Measurements from ENCODE around the gene REV1.
"Not testable (repeated sequence)": the region's sequence is repeated elsewhere in the genome, so short reads cannot be mapped to it uniquely, and the experiment has no call there.

REV1 gene

DNA sequence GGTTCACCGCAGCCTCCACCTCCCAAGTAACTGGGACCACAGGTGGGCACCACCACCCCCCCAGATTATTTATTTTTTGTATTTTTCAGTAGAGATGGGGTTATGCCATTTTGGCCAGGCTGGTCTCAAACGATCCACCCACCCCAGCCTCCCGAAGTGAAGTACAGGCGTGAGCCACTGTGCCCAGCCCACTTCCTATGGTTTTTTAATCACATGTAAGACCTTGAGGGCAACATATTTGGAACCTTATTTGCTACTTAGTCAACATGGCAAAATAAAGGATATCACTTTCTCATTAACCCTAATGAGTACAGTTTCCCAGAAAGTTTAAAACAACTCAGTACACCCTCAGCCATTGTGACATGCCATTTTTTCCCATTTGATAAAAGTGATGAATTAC, 88.0 kb downstream of the REV1 start:
- DNase-seq: no peak

DNA sequence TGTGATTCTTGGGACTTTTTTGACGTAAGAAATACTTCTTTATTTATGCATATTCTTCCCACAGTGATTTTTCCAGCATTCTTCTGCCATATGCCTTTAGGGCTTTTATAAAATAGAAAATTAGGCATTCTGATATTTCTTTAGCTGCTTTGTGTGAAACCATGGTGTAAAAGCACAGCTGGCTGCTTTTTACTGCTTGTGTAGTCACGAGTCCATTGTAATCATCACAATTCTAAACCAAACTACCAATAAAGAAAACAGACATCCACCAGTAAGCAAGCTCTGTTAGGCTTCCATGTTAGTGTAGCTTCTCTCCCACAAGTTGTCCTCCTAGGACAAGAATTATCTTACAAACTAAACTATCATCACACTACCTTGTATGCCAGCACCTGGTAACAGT, 90.0 kb downstream of the REV1 start:
- DNase-seq: no peak

DNA sequence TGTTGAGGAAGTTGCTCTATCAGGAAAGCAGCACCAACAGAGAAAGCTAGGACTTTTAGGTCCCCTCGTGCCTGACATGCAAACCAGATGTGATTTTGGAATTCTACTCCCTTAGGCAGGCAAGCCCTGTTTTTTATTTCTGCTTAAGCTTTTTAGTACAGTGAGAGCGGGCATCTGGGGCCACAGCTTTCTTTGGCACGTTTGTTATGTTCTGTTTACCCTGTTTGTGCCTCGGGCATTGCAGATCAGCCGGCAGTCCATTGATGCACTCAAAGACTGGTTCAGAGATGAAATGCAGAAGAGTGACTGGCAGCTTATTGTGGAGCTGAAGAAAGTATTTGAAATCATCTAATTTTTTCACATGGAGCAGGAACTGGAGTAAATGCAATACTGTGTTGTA, 90.8 kb downstream of the REV1 start:
- no peak for DNase-seq

DNA sequence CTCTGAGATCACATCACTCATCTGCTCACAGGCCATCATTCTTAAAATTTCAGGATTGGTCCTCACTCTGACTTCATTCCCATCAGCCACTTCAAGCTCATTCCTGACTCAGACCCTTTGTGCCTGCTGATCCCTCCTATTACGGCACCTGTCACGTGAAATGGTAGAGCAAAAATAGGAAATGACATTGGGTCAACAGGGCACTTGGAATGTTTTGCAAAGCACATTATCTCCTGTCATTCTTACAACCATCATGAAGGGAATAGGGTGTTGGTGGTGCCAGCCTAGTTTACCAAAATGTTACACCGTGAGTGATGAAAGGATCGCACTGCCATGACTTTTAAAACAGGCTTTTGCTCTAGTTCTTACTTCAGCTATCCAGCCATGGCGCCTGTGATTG, 91.5 kb downstream of the REV1 start:
- DNase-seq: no peak

DNA sequence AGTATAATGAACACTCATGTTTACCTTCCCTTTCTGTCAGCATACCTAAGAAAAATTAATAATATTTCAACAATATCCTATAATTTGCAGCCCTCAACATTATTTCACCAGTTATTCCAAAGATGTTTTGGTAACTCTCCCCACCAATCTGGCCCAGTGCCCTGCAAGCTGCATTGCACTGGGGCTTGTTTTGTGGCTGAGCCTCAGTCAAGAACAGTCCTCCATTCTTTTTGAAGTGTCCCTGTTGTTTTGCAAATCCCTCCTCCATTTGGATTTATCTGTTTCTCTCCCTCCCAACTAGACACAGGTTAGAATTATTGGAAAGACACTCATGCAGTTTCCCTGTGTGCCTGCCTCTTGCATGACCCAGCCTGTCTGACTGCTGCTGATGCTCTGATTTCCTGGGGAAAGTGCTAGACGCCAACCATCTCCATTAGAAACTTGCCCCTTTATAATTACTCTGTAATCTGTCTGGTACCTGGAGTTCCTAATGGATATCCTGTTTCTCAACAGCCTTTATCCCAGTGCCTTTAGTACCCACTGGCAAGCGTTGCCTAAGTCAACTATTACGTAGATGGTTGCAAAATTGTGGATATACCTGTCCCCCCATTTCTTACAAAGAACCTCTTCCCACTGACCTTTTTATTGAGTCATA, 92.4 kb downstream of the REV1 start:
- no peak for DNase-seq

DNA sequence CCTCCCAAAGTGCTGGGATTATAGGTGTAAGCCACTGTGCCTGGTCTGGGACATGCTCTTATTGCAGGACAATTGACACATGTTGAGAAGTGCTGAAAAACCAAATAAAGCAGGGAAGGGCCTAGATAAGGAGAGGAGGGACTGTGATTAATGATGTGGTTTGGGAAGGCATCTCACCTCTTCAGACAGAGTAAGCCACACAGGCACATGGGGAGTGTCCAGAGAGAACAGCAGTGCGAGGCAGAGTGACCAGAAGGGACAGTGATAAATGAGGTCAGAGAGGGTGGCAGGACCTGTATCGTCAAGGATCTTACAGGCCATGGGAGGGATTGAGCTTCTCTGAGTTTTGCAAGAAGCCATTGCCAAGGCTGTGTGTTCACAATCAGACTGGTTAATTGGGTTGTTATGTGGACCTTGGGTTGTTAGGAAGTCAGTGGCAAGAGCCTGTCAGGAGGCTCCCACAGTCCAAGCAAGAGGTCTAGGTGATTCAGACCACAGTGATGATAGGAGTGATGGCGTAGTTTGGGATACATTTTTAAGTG, 94.2 kb downstream of the REV1 start:
- DNase-seq: no peak

DNA sequence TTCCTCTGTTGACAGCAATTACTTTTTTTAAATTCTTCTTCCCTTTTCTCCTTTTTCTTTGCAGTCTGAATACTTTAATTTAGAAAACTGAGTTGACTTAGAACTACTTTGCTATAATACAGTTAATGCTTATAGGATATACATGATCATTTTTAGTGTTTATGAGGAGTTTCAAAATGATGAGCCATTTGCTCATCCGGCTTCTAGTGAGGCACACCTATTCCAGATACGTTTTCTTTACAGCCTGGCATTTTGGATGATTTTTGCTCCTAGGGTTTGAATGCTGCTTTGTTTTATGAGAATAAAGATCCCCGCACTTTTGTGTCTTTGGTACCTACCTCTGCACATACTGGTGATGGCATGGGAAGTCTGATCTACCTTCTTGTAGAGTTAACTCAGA, 99.9 kb downstream of the REV1 start:
- DNase-seq: no peak

DNA sequence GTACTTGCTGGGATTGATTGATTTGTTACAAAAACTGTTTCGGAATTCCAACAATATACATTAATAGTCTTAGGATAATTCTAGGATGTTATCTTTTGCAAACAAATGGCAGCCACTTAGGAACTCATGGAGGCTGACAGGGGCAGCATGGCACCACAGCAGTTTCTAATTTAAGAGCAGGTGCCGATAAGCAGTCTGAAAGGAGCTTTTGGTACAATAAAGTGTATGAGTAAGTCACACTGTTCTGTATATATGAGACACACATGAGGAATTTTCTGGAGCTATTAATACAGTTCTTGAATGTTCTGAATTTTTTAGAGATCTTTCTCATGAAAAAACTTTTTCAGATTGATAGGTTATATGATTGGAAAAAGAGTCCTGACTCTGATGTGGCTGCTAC, 100.4 kb downstream of the REV1 start:
- no peak for DNase-seq

DNA sequence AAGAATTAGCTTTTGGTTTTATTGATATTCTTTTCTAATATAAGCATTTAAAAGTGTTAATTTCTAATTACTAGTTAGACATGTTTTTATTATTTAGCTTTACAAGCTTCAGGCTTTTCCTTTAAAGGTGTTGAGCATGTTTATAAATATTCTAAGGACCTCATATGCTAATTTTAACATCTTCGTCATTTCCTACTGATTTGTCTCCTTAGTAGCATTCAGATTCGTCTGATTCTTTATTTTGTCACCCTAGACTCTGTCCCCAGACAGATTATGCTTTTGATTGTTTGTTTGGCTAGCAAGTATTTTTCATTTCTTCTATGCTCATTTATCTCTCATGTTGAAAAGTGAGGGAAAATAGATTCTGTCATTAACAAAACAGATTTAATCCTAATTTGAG, 100.9 kb downstream of the REV1 start:
- DNase-seq: no peak

DNA sequence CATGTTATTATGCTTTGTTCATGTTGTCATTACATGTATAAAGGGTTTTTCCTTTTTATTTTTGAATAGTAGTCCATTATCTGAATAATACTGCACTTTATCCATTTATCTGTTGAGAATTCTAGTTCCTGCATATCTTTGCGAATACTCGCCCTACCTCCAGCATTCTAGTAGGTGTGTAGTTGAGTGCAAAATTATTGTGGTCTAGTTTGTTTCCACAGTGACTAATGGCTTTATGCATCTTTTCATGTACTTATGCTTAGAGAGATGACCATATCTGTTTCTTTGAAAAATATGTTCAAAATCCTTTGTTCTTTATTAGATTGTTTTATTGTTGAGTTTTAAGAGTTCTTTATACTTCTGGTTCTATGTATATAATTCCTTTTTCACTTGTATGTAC, 103.8 kb downstream of the REV1 start:
- DNase-seq: no peak

DNA sequence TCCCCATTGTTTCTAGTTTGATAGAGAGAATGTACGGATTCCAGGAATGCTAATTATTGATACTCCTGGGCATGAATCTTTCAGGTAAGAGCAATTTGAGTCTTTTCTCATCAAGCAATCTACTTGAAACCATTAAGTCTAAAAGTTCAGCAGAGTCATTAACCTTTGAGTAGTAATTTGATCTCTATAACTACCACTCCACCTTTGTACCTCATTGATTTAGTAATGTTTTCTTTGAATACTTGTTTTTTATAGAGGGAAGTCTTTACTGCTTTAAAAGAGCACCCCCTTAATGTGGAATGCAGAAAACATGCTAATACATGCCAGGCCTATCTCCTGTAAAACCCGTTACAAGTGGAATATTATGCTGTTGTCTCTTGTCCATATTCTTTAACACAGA, 107.7 kb downstream of the REV1 start:
- DNase-seq: no peak

DNA sequence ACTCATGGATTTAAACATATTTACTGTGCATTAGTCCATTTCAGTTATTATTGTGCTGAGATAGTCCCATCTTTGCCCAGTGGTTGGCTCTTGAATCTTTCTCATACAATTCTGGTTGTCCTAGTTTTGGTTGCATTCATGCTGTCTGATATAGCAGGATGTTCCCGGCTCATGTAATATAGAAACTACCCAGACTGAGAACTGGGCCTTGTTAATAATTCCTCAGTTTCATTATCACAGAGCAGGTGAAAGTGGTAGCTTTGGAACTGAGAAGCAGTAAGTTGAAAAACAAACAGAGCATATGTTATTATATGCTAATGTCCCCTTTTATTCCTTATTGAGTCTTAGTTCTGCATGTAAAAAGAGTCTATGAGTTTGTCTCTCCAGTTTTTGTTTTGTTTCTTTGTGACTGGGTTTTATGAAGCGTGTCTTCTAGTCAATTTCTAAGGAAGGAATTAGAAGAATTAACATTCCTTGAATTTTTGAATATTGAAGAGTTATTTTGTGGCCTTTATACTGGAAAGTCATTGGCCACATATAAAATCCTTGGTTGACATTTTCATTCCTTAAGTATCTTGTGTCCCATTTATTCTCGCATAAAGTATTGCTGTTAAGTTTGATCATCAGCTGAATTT, 109.3 kb downstream of the REV1 start:
- DNase-seq: no peak

DNA sequence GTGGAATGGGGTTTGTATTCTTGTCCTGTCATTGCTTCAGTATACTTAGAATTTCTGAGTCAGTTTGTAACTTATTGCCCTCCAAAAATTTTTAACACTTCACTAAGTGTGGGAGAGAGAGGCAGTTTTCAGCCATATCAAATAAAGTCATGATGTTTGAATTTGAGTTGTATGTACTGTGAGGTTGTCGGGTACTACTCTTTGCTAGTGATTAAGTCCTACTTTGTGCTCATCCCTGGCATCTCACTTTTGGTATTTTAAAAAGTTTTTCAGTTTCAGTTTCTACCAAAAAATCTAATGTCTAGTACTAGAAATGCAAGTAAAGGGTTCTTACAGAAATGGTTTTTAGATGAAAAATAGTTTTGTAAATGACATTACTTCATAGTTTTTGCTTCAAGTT, 111.9 kb downstream of the REV1 start:
- no peak for DNase-seq

DNA sequence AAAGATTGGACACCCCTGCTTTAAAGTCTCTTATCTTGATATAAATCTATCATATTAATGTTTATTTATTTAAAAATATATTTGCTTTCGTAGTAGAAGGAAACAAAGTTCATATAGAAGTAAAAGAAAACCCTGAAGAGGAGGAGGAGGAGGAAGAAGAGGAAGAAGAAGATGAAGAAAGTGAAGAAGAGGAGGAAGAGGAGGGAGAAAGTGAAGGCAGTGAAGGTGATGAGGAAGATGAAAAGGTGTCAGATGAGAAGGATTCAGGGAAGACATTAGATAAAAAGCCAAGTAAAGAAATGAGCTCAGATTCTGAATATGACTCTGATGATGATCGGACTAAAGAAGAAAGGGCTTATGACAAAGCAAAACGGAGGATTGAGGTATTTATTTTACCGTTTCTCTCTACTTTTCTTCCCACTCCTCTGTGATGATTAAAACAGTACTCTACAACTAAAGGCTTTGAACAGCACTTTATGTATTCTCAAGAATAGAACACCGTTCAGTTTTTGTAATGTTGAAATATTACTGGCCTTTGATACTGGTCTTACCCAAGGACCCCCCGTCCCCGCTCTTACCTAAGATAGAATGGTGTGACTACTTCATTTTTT, 113.5 kb downstream of the REV1 start:
- DNase-seq: no peak

DNA sequence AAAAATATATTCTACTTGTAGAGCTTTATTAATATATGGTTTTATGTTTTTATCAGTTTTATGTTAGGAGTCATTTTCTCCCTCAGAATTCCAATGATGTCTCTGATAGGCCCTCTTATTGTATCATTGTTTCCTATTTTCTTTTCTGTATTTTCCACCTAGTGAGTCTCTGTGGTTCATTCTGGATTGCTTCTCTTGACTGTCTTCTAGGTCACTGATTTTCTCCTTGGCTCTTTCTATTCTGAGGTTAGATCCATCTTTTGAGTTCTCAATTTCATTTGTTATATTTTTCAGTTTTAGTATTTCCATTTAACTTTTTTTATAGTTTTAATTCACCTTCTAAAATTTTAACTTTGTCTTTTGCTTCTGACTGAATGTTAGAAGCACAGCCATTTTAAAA, 115.1 kb downstream of the REV1 start:
- no peak for DNase-seq

DNA sequence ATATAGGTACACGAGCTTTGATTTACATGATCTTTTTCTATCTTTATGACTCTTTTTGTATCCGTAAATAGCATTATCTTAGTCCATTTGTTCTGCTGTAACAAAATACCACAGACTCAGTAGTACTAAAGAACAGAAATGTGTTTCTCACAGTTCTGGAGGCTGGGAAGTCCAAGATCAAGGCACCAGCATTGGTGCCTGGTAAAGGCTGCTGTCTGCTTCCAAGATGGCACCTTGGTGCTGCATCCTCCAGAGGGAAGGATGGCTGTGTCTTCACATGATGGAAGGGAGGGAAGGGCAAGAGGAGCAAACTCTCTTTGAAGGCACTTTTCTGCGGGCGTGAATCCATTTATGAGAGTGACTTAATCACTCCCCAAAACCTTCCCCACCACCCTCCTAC, 116.7 kb downstream of the REV1 start:
- DNase-seq: no peak

DNA sequence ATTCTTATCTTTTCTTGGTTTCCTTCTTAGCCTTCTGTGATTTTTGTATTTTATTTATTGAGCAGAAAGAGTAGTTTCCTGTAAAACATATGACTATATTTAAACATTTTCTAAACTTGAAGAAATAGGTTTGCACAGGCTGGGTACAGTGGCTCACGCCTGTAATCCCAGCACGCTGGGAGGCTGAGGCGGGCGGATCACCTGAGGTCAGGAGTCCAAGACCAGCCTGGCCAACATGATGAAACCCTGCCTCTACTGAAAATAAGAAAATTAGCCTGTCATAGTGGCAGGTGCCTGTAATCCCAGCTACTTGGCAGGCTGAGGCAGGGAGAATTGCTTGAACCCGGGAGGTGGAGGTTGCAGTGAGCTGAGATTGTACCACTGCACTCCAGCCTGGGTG, 121.0 kb downstream of the REV1 start:
- not testable (repeated sequence) for DNase-seq

DNA sequence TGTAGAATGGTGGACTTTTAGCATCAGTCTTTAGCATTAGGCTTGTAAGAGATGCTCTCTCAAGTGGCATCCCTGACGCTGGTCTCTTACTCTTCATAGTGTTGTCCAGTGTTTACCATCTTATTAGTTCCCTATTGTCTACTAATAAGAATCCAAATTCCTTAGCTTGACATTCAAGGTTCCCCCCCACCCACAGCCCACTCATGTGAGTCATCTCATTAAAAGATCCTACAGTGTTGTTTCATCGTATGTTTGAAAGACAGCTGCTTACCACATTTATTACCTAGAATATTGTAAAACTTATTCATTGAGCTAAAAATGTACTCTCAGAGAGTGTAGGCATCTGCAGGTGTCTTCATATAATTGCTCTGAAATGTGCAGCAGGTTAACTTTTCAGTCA, 124.2 kb downstream of the REV1 start:
- DNase-seq: no peak

DNA sequence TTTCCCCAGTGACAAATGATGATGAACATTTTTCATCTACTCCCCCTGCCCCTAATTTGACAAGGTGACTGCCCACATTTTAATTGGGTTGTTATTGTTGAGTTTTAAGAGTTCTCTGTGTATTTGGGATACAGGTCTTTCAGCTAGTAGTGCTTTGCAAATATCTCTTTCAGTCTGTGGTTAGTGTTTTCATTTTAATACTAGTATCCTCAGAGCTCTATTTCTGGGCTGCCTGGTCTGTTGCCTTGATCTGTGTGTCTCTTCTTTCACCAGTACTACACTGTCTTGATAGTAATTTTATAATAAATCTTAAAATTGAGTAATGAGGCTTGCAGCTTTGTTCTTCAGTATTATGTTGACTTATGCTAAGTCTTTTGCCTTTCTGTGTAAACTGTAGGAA, 133.0 kb downstream of the REV1 start:
- no peak for DNase-seq

DNA sequence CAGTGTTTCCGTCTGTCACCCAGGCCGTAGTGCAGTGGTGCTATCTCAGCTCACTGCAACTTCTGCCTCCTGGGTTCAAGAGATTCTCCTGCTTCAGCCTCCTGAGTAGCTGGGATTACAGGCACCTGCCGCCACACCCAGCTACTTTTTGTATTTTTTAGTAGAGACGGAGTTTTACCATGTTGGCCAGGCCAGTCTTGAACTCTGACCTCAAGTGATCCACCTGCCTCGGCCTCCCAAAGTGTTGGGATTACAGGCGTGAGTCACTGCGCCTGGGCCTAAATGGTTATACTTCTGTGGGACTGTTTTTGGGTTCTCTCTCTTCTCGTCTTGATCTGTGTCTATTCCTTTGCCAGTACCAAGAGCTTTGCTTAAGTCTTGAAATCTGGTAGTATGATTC, 135.0 kb downstream of the REV1 start:
- DNase-seq: not testable (repeated sequence)

DNA sequence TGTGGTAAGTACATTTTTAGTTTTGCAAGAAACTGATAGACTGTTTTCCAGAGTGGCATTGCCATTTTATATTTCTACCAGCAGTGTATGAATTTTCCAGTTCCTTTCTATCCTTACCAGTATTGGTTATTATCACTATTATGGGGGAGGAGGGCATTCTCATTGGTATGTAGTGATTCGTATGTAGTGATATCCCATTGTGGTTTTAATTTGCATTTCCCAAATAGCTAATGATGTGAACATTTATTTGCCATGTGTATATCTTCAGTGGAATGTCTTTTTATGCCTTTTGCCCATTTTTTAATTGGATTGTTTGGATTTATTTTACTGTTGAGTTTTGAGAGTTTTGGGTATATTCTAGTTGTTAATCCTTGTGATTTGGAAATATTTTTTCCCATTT, 135.7 kb downstream of the REV1 start:
- no peak for DNase-seq

Data from inflammatory macrophage treated with lipopolysaccharide for 4 hours (primary cell).